Measurements from ENCODE around the gene C6orf120.

C6orf120 gene

DNA sequence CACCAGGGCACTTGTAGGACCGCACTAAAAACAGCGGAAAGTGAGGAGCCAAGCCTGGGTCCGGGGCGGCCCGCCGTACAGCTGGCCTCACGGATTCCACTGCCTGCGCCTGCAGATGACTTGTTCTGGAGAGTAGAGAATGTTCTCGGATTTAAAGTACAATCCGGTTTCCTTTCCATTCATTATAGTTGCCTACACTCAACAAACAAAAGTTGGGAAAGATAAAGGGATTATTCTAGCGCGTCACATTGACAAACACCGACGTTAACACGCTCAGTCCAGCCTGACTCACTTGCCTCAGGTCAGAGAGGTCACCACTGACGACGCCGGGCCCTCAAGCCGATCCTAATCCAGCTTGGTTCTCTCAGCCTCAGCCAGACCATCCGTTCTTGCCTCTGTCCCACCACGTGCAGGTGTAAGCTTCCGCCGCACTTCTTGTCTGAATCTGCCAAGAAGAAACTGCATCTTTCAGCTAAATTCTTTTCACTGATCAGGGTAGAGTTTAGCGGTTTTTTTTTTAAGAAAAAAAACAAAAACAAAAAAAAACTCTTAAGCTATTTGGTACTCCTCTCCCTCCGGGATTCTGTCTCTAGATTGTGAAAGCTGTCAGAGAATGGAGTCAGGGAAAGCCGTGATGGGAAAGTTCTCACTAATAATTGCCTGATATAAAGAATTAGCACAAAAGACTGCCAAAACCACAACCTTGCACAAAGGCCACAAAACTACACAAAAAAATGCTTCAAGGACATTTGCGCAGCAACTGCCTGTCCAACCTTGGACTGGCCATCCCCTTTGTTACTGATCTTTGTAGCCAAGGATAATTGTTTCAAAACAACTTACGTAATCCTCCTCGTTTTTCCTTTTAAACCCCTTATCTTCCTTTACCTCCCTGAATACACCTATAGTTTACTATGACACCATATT, 23.5 kb downstream of the C6orf120 start:
- DNase-seq = peak; percentile 5 to 9

DNA sequence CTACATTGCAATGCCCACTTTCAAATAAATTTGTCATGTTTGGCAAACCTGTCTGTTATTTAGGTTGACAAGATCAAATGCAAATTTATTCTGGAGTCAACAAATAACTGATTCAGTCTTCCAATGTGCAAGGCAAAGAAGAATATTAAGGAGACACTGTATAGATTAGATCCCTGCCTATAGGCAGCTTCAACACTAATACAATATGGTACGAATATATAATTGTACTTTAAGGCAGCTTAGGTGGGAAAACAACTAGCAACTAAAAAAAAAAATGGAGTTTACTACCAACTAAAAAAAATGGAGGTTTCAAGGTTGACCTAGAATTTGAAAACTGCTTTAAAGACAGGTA, 24.1 kb downstream of the C6orf120 start:
- DNase-seq = no peak

DNA sequence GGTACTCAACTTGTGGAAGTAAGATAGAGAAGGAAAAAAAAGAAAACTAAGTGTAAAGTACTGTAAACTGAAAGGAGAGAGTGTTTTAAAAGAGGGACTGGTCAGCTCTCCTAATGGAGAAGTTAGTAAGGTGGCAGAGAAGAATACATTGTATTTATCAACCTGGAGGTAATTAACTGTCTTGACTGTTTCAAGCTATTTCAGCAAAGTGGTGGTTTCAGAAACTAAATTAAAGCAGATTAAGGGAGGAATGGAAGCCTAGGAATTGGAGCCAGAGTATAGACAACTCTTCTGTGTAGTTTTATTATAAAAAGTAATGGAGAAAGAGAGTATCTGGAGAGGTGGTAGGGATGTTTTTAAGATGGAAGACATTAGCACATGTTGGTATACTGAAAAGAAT, 25.0 kb downstream of the C6orf120 start:
- no peak for DNase-seq

DNA sequence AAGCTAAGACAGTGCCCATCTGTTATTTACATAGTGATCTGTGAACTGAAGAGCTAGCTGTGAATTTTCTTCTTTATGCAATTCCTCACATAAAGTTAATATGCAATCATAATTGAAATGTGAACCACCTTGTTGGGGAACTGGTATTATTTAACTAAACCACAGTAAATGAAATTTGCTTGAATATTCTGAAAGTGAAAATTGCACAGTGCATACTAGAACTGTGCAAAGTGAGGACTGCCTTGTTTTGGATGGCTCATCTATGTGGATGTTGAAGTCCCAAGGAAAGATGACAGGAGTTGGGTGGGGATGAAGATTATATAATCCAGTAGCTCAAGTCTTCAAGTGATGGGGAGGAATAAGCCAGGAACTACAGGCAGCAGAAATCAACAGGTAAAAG, 28.0 kb downstream of the C6orf120 start:
- no peak for DNase-seq

DNA sequence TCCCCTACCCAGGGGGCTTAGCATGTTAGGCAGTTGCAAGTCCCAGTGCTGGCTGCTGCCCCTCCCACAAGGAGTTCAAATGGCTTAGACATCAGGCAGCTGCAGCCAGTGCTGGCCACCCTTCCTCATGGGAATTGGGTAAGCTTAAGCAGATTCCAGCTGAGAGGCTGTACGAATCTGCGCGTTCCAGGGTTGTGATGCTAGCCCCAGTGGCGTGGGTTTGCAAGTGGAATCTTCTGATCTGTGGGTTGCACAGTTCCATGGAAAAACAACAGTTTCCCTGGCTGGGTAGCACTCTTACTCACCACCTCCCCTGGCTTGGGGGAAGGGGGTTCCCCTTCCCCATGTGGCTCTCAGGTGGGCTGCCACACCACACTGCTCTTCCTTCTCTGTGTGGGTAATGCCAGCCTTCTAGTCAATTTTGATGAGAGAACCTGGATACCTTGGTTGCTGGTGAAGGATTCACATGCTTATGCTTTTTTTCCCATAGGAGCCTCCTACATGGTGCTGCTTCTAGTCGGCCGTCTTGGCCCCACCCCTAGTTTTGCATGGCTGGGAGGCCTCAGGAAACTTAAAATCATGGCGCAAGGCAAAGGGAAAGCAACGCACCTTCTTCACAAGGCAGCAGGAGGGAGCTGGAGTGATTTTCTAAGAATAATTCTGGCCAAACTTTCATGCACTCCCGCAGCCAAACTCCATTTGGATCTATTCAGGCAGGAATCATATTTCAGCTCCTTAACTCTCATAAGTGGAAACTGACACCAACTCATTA, 36.5 kb downstream of the C6orf120 start:
- DNase-seq = no peak

DNA sequence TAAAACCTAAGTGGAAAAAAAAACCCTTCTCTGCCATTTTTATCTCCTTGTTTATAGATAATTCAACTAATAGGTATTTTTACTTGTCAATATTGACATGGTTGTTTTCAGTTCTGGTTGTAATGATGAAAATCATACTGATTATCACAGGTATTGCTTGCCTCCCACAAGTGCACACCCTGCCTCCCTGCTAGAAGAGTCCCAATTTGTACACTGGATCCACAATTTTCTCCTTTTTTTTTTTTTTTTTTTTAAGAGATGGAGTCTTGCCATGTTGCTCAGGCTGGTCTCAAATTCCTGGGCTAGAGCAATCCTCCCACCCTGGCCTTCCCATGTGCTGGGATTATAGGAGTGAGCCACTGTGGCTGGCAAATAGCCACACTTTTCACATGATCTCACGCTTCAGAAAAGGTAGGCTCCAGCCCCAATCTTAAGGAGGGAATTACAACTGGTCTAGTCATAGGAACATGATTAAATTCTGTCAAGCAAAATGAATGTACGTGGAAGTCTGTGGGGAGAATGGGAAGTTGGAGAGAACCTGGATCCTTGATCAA, 37.1 kb downstream of the C6orf120 start:
- no peak for DNase-seq

DNA sequence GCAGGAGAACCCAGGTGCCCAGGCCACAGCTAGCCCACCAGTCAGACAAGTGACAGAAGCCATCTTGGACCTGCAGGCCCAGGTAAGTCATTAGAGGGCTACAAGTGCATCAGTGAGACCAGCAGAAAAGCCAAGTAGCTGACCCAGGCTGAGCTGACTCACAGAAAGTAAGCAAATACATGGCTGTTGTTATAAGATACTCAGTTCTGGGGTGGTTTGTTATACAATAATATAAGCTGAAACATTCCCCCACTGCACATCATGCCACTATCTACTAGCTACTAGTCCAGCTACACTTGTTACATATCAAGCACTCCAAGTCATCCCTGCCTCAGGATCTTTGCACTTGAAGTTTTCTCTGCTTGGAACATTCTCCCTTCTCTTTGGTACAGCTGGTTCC, 39.4 kb downstream of the C6orf120 start:
- DNase-seq = no peak

DNA sequence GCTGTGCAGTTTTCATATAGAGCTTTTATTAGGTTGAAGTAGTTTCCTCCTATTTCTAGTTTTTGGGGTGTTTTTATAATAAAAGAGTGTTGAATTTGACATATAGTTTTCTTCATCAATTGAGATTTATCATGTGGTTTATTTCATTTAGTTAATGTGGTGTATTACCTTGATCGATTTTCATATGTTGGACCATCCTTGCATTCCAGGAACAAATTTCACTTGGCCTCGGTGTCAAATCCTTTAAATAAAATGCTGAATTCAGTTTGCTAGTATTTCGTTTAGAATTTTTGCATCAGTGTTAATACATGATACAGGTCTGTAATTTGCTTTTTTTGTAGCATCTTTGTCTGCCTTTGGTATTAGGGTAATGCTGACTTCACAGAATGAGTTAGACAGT, 43.5 kb downstream of the C6orf120 start:
- DNase-seq = no peak

DNA sequence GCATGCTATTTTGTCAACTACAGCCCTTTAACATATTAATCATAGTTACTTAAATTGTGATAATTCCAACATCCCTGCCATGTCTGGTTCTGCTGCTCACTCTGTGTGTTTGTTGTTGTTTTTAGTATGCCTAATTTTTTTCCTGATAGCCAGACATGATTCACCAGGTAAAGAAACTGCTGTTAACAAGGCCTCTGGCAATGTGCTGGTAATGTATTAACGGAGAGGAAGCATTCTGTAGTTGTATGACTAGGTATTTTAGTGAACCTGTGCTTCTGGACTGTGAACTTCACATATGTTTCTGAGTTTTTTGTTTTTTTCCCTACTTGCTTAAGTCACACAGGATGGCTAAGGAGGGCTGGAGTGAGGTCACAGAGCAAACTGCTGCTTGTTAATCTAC, 44.6 kb downstream of the C6orf120 start:
- no peak for DNase-seq

DNA sequence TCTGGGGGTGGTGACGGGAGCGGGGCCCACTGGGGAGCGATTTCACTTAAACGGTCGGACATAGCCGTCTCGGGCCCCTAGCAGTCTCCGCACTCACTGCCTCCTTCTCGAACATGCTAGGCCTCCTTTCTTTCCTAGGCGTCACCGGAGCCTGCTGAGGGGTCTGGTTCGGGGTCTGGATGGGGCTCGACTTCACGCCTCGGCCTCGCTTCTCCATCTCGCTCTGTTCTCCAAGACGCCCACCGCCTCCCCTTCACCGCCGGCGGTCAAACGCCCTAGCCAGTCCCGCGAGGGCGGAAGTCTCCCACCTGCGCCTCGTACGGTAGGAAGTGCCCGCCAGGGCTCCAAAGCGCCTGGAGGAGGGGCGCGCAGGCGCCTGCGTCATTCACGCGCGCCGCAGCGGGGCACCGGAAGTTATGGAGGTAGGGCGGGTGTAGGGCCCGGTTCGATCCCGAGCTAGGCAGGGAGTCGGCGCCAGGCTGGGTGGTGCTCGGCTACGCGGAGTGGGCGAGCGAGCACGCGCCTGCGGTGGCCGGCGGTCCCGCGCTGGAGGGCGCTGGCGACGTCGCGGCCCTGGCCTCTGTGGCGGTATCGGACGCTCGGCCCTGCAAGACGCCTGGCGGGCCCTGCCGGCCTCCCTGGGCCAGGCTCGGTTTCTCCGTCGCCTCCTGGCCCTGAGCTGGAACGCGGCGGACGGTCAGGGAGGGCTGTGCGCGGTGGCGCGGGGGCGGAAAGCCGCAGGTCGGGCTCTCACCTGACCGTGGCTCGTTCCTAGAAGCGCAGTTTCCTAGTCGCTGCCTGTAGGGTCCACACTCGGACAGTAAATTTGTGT, 49.5 kb downstream of the C6orf120 start, which contains the start of the genes DYNLT2 and ERMARD:
TSS of gene DYNLT2 (minus strand) at position 331 of the 832 bp plus-strand sequence. CDS start at position 217, 114 bp downstream.
TSS of gene ERMARD (plus strand) at position 381 of the 832 bp plus-strand sequence. CDS start at position 417, 36 bp downstream.
- peak; percentile 92 to 93 for DNase-seq

DNA sequence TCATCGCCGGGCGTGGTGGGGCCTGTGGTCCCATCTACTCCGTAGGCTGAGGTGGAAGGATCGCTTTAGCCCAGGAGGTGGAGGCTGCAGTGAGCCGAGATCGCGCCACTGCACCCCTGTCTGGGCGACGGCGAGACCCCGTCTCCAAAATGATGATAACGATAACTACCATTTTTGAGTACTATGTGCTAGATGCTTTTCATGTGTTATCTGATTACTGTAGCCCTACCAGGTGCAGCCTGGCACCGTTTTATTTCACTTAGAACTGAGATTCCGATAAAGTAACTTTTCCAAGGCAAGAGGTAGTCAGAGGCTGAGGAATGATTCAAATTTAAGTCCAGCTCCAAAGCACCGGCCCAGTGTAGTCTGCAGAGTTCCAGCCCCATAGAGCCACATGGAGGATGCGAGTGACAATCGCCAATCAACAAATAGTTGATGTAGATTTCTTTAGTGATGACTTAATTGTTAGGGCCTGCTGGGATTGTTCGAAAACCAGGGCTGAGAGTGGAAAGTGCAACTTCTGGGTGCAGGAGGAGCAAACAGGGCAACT, 50.2 kb downstream of the C6orf120 start:
- DNase-seq = peak in 1 of 2 experiments; percentile 3
